Measurements from ENCODE around the gene SPDYC.
"Not testable (repeated sequence)": the region's sequence is repeated elsewhere in the genome, so short reads cannot be mapped to it uniquely, and the experiment has no call there.

The SPDYC gene

DNA sequence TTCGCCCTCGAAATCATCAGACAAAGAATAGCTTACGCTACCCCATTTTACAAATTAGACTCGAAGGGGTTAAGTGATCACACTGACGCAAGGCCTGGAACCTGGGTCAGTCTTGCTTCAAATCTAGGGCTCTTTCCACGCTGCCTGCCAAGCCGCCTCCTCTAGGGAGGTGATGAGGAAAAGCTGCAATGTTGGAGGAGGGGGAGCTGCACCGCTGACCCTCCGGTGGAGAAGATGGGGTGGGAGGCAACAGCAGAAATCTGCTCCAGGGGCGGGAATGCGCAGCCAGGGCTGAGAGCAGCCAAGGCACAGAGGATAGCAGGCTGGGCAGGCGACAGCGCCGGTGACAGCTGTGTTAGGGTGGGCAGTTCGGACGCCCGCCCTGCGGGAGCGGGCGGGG, 36.3 kb upstream of the SPDYC start:
- in situ Hi-C loops (cut with MboI; ENCODE audit: low sequenced_read_pairs): no loop called here

DNA sequence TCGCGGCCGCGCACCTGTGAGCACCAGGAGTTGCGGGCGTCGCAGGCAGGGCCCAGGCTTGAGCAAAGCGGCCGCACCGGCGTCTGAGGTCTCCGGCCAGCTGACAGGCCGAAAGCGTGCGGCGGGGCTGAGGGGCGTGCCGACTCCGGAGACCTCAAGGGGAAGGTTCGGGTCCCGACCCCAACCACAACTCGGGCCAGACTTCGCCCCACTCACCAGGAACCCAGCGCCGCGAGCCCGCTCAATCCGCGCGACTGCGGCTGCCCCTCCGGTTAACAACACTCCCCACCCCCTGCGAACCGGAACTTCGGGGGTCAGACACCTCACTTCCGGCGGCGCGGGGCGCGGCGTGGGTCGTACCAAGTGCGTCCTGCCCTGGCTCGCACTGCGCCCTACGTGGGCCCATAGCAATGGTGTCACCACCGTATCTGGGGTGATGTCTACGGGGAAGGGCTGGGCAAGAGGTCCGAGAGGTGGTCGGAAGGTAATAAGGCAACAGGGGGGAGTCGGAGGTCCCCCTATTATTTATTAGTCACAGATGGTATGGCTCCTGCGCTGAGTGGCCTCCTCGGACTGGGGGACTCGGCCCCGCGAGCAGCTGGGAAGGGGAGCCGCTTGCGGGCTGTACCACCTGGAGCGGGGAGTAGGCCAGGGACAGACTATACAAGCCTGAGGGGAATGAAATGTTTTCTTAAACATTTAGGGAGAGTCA, 35.6 kb upstream of the SPDYC start, which contains the start of gene SYVN1:
Gene SYVN1 (minus strand): TSS at position 280 of the 712 bp plus-strand sequence. CDS start 918 bp downstream, outside the sequence.
- in situ Hi-C loops (cut with MboI; ENCODE audit: low sequenced_read_pairs): no loop called here

DNA sequence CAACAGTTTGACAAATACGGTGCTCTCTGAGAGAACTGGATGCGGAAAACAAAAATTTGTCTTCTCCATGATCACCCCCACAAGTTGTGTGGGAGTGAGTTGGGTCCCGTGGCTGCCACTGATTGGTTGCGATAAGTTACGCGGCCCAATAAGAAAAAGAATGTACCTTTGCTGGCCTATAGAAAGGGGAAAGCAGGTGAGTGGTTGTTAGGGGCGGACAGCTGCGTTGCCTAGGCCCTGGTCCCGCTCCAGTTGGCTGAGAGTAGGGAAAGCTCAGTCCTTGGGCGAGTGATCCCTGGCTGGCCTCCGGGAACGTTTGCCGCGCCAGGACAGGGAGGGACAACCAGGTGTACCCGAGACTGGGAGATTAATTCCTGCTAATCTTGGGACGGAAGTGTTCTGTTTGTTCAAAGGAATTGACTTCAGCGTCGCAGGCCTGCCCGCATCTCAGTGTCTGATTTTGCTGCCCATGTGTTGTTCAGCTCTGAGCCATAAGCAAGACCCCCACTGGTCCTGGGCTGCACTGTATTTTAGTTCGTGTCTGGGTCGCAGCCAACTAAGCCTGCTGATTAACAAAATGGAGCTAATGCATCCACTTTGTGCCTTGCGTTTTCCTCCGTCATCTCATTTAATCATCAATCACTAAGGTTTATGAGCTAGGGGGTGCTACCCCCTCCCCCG, 34.9 kb upstream of the SPDYC start:
- in situ Hi-C loops (cut with MboI; ENCODE audit: low sequenced_read_pairs): no loop called here

DNA sequence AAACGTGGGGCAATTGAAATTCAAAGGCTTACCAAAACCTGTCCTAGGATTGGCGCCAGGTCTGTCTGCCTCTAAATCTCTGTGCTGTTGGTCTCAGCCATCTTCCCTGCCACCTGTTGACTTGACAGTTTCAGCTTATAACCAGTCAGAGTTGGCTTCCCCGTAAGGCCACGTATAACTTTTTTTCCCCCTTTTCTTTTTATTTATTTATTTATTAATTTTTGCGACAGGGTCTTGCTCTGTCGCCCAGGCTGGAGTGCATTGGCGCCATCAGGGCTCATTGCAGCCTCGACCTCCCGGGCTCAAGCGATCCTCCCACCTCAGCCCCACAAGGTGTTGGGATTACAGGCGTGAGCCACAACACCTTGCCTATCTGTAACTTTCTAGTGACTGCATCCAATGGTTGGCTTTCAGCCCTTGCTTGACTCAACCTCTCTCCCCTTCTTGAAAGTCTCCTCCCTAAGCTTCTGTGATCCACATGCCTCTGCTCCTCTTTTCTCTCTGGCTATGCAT, 34.3 kb upstream of the SPDYC start:
- in situ Hi-C loops (cut with MboI; ENCODE audit: low sequenced_read_pairs): no loop called here

DNA sequence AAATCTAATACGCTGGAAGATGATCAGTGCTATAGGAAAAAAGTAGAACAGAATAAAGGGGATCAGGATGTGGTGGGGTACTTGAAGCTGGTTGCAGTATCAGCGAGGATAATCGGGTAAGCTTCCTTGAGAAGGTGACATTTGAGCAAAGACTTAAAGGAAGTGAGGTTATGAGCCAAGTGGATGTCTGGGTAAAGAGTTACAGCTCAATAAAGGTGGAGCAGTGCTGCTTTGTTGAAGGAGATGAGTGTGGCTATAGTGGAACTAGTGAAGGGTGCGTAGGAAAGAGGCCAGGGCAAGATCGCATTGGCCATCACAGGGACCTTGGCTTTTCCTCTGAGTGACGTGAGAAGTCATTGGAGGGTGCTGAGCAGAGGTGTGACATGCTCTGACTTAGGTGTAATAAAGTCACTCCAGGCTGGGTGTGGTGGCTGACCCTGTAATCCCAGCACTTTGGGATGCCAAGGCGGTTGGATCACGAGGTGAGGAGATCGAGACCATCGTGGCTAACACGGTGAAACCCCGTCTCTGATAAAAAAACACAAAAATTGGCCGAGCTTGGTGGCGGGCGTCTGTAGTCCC, 33.4 kb upstream of the SPDYC start:
- in situ Hi-C loops (cut with MboI; ENCODE audit: low sequenced_read_pairs): no loop called here

DNA sequence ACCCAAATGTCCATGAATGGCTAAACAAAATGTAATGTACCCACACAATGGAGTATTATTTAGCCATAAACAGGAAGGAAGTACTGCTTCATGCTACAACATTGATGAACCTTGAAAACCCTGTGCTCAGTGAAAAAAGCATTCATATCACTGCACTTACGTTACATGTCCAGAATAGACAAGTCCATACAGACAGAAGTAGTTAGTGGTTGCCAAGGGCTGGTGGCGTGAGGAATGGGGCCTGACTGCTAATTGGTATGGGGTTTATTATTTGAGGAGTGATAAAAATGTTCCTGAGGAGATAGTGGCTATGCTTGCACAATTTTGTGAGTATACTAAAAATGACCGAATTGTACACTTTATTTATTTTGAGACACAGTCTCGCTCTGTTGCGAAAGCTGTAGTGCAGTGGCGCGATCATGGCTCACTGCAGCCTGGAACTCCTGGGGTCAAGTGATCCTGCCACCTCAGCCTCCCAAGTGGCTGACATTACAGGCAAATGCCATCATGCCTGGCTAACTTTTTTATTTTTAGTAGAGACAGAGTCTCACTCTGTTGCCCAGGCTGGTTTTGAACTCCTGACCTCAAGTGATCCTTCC, 28.0 kb upstream of the SPDYC start:
- in situ Hi-C loops (cut with MboI; ENCODE audit: low sequenced_read_pairs): no loop called here

DNA sequence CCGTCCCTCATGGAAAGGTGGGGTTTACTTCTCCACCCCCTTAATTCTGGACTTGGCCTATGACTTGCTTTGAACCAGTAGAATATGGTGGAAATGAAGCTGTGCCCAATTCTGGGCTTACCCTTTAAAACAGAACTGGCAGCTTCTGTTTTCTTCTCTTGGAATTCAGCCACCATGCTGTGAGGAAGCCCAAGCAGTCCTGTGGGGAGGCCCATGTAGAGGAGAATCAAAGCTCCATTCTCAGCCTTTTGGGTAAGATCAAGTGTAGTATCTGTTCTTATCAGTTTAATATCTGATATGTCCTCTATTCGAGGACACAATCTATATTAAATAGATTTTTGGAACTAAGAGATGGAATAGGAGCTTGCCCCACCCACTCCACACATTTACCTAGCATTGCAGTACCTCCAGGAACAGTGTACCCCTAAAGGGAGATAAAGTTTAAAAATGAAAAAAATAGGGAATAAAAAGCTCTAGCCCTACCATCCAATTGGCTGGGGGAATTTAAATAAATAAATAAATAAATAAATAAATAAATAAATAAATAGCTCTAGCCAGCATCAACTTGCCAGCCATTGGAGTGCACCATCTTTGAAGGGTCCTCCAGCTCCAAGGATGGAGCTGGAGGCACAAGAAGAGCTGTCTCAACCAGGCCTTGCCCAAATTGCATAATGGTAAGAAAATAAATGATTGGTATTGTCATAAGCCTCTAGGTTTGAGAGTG, 22.5 kb upstream of the SPDYC start:
- in situ Hi-C loops (cut with MboI; ENCODE audit: low sequenced_read_pairs): no loop called here

DNA sequence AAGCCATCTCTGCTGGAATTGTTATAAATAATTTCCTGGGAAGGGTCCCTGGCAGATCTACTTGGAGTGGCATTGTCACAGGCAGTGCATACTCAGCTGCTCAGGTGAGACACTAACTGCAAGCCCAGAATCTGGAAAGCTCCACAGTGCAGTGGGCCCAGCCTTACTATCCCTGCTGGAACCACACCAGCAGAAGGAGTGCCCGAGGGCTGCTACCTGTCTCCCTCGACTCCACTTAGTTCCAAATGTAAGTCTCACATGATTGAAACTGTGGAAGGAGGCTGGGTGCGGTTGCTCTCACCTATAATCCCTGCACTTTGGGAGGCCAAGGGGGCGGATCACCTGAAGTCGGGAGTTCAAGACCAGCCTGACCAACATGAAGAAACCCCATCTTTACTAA, 21.4 kb upstream of the SPDYC start:
- in situ Hi-C loops (cut with MboI; ENCODE audit: low sequenced_read_pairs): no loop called here

DNA sequence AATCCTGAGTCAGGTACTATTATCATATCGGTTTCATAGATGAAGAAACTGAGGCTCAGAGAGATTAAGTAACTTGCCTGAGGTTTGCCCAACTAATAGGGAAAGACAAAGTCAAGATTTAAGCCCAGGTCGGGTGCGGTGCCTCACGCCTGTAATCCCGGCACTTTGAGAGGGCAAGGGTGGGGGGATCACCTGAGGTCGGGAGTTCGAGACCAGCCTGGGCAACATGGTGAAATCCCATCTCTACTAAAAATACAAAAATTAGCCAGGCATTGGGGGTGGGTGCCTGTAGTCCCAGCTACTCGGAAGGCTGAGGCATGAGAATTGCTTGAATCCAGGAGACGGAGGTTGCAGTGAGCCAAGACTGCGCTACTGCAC, 19.9 kb upstream of the SPDYC start:
- in situ Hi-C loops (cut with MboI; ENCODE audit: low sequenced_read_pairs): not testable (repeated sequence)

DNA sequence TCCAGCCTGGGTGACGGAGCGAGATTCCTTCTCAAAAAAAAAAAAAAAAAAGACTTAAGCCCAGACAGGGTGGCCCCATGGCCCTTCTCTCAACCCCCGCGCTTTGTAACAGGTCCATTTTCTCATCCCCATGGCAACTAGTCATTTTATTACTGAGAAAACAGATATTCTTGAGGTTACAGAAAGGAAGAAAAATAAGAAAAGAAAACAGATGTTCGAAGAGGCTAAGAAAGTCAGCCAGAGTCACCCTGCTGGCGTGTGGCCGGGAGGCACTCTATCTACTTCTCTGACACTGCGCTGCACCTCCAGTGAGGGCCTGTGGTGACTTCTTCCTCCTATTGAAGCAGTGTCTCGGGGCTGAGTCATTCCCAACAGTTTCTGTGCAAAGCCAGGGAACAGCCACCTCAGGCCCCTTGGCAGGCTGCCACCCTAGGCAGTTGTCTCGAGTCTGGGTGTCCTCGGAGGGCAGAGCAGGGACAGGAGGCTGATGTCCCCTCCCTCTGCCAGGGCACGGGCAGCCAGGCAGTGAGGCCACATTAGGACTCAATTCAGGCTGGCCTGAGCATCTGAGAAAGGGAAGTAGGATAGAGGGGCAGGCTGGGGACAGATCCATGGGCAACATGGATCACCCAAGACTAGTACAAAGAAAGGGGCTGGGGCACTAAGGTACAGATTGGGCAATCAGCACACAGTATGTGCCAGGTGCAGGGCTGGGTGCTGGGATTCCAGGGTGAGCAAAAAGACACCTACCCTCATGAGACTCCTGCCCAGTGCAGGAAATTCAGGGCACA, 19.3 kb upstream of the SPDYC start:
- in situ Hi-C loops (cut with MboI; ENCODE audit: low sequenced_read_pairs): no loop called here

DNA sequence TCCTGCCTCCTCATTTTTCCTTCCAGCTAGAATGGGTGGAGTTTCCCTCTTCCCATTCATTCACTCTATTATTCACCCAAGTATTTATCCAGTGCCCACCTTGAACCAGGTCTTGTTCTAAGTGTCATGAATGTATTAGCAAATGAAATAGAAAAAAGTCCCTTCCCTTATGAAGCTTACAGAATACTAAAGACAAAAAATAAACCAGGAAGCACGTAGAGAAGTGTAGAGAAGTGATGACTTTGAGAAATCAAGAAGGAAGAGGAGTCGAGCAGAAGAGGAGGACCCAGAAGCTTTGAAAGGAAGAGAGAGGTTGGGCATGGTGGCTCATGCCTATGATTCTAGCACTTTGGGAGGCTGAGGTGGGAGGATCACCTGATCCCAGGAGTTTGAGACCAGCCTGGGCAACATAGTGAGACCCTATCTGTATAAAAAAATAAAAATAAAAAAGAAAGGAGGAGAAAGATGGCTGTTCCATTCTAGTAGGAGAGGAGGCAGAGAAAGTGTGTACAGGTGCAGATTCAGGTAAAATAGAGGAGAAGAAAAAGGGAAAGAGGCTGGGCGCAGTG, 18.6 kb upstream of the SPDYC start:
- in situ Hi-C loops (cut with MboI; ENCODE audit: low sequenced_read_pairs): no loop called here

DNA sequence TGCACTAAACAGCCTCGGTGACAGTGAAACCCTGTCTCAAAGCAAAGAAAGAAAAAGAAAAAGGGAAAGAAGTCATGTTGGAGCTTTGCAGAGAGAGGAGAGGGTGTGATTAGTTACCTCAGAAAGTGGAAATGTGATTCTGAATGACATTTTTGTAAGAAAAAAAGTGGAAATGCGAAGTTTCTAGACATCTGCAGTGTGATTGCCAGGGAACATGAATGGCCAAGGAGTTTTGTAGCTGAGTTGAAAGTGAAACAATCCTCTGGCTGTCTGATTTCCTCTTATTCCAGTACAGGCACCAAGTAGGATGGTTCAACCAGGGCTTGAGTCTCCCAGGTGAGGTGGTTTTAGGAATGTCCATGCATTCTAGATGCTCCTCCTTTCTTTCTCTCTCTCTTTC, 17.9 kb upstream of the SPDYC start:
- in situ Hi-C loops (cut with MboI; ENCODE audit: low sequenced_read_pairs): no loop called here

DNA sequence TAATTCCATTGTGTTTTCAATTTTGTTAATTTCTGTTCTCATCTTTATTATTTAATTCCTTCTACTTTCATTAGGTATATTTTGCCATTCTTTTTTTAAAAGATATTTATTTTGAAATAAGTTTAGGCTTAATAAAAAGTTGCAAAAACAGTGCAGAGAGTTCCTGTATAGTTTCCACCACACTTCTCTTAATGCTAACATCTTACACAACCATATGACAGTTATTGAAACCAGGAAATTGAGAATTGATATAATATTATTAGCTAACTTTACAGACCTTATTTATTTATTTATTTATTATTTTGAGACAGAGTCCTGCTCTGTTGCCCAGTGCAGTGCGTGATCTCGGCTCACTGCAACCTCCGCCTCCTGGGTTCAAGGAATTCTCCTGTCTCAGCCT, 13.8 kb upstream of the SPDYC start:
- in situ Hi-C loops (cut with MboI; ENCODE audit: low sequenced_read_pairs): no loop called here

DNA sequence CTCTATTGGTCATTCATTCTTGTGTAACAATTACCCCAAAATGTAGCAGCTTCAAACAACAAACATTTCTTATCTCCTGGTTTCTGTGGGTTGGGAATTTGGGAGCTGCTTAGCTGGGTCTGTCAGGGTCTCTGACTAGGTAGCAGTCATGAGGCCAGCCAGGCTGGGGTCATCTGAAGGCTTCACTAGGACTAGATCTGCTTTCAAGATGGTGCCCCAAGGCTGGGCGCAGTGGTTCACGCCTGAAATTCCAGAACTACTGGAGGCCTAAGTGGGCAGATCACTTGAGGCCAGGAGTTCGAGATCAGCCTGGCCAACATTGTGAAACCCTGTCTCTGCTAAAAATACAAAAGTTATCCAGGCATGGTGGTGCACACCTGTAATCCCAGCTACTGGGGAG, 13.1 kb upstream of the SPDYC start:
- in situ Hi-C loops (cut with MboI; ENCODE audit: low sequenced_read_pairs): no loop called here

DNA sequence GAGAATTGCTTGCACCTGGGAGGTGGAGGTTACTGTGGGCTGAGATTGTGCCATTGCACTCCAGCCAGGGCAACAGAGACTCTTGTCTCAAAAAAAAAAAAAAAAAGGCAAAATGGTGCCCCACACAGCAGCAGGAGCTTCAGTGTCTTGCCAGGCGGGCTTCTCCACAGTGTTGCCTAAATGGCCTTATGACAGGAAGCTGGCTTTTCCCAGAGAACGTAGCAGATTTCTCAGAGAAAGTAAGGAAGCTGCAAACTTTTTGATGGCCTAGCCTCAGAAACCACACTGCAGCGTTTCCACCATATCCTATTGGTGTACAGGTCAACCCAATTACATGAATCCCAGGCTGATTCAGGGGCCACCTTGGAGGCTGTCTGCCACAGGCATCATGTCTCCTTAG, 12.7 kb upstream of the SPDYC start:
- in situ Hi-C loops (cut with MboI; ENCODE audit: low sequenced_read_pairs): no loop called here

DNA sequence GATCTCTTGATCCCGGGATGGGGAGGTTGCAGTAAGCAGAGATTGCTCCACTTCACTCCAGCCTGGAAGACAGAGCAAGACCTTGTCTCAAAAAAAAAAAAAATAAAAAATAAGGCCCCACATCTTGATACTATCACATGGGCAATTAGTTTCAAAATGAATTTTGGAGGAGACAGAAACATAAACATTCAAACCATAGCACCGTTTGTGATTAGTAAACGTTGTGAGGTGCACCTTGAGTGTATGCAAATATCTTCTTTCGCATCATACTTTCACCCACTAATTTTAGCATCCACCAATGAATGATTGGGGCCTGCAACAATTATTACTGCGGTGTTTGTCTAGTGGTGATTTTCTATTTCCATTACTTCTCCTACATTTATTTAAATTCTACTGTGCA, 11.0 kb upstream of the SPDYC start:
- in situ Hi-C loops (cut with MboI; ENCODE audit: low sequenced_read_pairs): no loop called here

DNA sequence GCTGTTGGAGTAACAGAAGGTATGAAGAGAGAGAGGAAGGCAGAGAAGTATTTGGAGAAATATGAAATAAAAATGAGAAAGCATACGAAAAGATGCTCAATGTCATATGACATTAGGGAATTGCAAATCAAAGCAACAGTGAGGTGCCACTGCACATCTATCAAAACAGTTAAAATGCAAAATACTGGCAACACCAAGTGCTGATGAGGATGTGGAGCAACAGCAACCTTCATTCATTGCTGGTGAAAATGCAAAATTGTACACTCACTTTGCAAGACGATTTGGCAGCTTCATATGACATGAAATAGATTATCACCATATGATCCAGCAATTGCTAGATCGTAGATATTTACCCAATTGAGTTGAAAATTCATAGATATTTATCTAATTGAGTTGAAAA, 9.4 kb upstream of the SPDYC start:
- in situ Hi-C loops (cut with MboI; ENCODE audit: low sequenced_read_pairs): no loop called here

DNA sequence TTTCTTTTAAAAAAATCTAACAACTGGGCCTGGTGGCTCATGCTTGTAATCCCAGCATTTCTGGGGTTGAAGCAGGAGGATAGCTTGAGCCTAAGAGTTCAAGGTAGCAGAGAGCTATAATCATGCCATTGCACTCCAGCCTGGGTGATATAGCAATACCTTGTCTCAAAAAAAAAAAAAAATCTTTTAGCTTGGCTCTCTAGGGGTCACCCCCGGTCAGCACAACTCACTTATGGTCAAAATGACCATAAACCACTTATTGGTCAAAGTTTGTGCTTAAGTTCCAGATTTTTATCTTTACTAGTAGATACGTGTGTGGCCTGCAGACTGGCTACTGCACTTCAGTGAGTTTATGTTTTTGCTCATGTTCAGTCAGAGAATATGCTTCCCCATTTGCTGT, 6.3 kb upstream of the SPDYC start:
- in situ Hi-C loops (cut with MboI; ENCODE audit: low sequenced_read_pairs): no loop called here

DNA sequence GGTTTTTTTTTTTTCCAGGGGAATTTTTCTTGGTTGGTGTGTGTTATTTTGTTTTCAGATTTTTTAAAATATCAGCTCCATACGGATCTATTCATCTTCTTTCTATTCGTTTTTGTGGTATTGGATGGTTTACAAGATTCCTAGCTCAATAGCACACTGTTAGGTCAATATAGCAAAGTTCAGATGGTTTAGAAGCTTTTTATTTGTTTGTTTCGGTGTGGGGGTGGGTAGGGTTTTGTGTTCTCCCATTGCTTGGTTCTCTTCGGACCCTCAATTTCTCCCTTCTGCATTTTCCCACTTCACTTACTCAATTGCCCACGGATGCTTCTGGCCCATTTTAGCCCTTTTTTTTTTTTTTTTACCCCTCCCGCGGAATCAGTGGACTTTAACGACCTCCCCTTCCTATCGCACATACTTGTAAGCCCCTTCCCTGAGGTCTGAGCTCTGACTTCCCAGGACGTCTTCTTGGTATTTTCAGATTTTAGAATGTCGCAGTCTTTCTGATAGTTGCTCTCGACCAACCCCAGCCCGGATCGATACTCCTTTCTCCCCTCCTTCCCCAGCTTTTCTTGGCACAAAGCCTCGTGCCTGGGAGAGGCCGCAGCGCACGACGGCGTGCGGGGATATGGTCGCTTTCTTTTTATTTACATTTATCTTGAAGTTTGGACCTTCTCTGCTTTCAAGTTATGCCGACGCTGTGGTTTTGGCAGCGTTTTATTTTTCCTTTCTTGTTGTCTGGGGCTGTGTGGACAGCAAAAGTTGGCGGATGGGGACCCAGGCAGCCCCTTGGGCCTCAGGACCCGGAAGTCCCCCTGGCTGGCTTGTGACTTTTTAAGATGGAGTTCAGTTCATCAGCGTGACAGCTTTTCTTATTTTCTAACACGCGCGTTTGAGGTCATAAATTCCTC, 4.4 kb upstream of the SPDYC start:
- in situ Hi-C loops (cut with MboI; ENCODE audit: low sequenced_read_pairs): no loop called here
